Measurements from ENCODE around the gene NRCAM.

GRCh38 chr7:108285778-108286177 lies 170.5 kb downstream of the NRCAM start:
- TF ChIP-seq CTCF (conservative IDR thresholded peaks at IDR 0.05) = no peak
- TF ChIP-seq EZH2 (IDR thresholded peaks at IDR 0.05; ENCODE audit: low read depth) = no peak

Measured in PC-9 (cell line).